NCI-H524 treated with DMSO at 0.1 percent for 48 hours (cell line): ENCODE data around the gene SMLR1.

Experiments
- DNase-seq: peaks from one replicate; lab custom pipeline; 2025; lab: John Stamatoyannopoulos, UW

The SMLR1 gene

GRCh38 chr6:130825772-130826441 lies 1.3 kb upstream of the SMLR1 start:
- no peak for DNase-seq

GRCh38 chr6:130826442-130827246 lies 562 bp upstream of the SMLR1 start:
- DNase-seq, result no peak

GRCh38 chr6:130829333-130829910 lies 2.2 kb downstream of the SMLR1 start:
- no peak for DNase-seq

- DNase-seq, result peak; percentile 79
These were observed 4.4 kb downstream of the SMLR1 start for GRCh38 chr6:130831607-130832006.

GRCh38 chr6:130833569-130833968 lies 6.4 kb downstream of the SMLR1 start:
- DNase-seq, result no peak

GRCh38 chr6:130834482-130835251 lies 7.5 kb downstream of the SMLR1 start:
- no peak for DNase-seq

- no peak for DNase-seq
These were observed 8.9 kb downstream of the SMLR1 start for GRCh38 chr6:130836055-130836640.

GRCh38 chr6:130837067-130837466 lies 9.9 kb downstream of the SMLR1 start:
- DNase-seq, result no peak

GRCh38 chr6:130838250-130838860 lies 11.1 kb downstream of the SMLR1 start:
- DNase-seq, result no peak

- DNase-seq, result no peak
These were observed 11.7 kb downstream of the SMLR1 start for GRCh38 chr6:130838951-130839350.

- DNase-seq, result no peak
These were observed 12.2 kb downstream of the SMLR1 start for GRCh38 chr6:130839379-130839778.

GRCh38 chr6:130840050-130840449 lies 12.8 kb downstream of the SMLR1 start:
- no peak for DNase-seq

- no peak for DNase-seq
These were observed 14.0 kb downstream of the SMLR1 start for GRCh38 chr6:130841128-130841728.

GRCh38 chr6:130843575-130844320 lies 16.5 kb downstream of the SMLR1 start:
- peak; percentile 27 for DNase-seq

- no peak for DNase-seq
These were observed 19.3 kb downstream of the SMLR1 start for GRCh38 chr6:130846501-130846900.

GRCh38 chr6:130847001-130847910 lies 20.1 kb downstream of the SMLR1 start:
- no peak for DNase-seq

GRCh38 chr6:130848945-130849344 lies 21.7 kb downstream of the SMLR1 start:
- no peak for DNase-seq

- DNase-seq, result peak; percentile 22
These were observed 22.4 kb downstream of the SMLR1 start for GRCh38 chr6:130849594-130849993.

- DNase-seq, result no peak
These were observed 23.8 kb downstream of the SMLR1 start for GRCh38 chr6:130851026-130851425.
